K562 (cell line): ENCODE results near the gene INO80C. TPM values are rescaled to one million over a fixed set of nuclear protein-coding genes. Genes with fewer than 3 reads are reported as not detected.

Experiments
- ATAC-seq: fragments of 200-7000 bp; cut with Tn5 transposase; 3 replicates; pipeline ENCODE4 v1.9.1; 2020; ENCODE audit warnings: moderate library complexity
- BruUV-seq: library from RNA; stranded (reverse); fragments of 400-500 nt; replicated peaks from 2 replicates; lab custom pipeline; 2021; lab: Mats Ljungman, UMichigan
- CTCF ChIA-PET: fragments of 300-600 bp; formaldehyde crosslinking; extraction: SDS; loops from one replicate; lab custom pipeline; 2021; ENCODE audit warnings: low intra/inter-chr PET ratio; lab: Yijun Ruan, JAX
- POLR2A ChIA-PET: fragments of 300-600, 350-650 bp; sonication (Branson Sonifier 250); formaldehyde crosslinking; extraction: SDS; loops from one replicate; lab custom pipeline; 2021; ENCODE audit warnings: antibody characterized with exemption, inconsistent platforms; lab: Yijun Ruan, JAX
- DNase-seq, 4 experiments: peaks; one replicate each; pipeline versions ENCODE4 v3.0.0 to v3.0.0-alpha.2; 2011 to 2018; ENCODE audit warnings: low spot score in 3 of 4, mixed read lengths in 3 of 4; ENCODE audit errors: extremely low read depth in 1 of 4
- FAIRE-seq: peaks from 2 replicates; lab custom pipeline; 2011; peaks lifted over from hg19 to GRCh38; lab: Jason Lieb, UNC
- H2AFZ ChIP-seq: 2 replicates; pipeline ENCODE4 v1.6.0; 2011; ENCODE audit warnings: low read depth, low read length, control low read depth, inconsistent platforms
- H3K27ac ChIP-seq: fragments of 200-600 bp; 3 replicates; pipeline ENCODE4 v1.8.0; 2011; ENCODE audit warnings: low read depth, mild to moderate bottlenecking, control low read depth, inconsistent platforms, low read length, moderate library complexity, mixed read lengths; ENCODE audit errors: extremely low read depth
- H3K27me3 ChIP-seq, 2 experiments: fragments of 300-600 bp in 1 of 2; 2 replicates in 1 of 2; 3 replicates in 1 of 2; pipeline versions ENCODE4 v1.6.0 to v1.8.0; 2011; ENCODE audit warnings: inconsistent platforms in 2 of 2, low read length in 2 of 2, mild to moderate bottlenecking in 1 of 2, mixed read lengths in 1 of 2, moderate library complexity in 1 of 2; ENCODE audit not compliant: control insufficient read depth in 2 of 2, insufficient read depth in 2 of 2
- H3K36me3 ChIP-seq: fragments of 300-600 bp; 3 replicates; pipeline ENCODE4 v1.8.0; 2011; ENCODE audit warnings: mild to moderate bottlenecking, low read length, inconsistent platforms; ENCODE audit not compliant: control insufficient read depth, insufficient read depth
- H3K4me1 ChIP-seq, 2 experiments: fragments of 200-600 bp in 1 of 2; replicated peaks in 1 of 2; 2 replicates in 1 of 2; 3 replicates in 1 of 2; pipeline versions ENCODE4 v1.5.1 to v1.8.0; 2011; ENCODE audit warnings: inconsistent platforms in 2 of 2, low read length in 2 of 2, mild to moderate bottlenecking in 1 of 2, mixed read lengths in 1 of 2, moderate library complexity in 1 of 2; ENCODE audit not compliant: control insufficient read depth in 2 of 2, insufficient read depth in 2 of 2
- H3K4me2 ChIP-seq: 2 replicates; pipeline ENCODE4 v1.6.1; 2011; ENCODE audit warnings: low read length, control low read depth, inconsistent platforms, mixed read lengths; ENCODE audit not compliant: insufficient read depth
- H3K4me3 ChIP-seq: fragments of 200-600 bp; sonication (generic), shearing (Covaris generic); 2 replicates; pipeline ENCODE4 v1.5.1; 2016; ENCODE audit warnings: control low read depth, inconsistent platforms
- H3K79me2 ChIP-seq: fragments of 200-600 bp; 3 replicates; pipeline ENCODE4 v1.8.0; 2011; ENCODE audit warnings: low read length, inconsistent platforms; ENCODE audit not compliant: control insufficient read depth, insufficient read depth
- H3K9ac ChIP-seq, 2 experiments: 2 replicates each; pipeline versions ENCODE4 v1.6.0 to v1.6.1; 2011; ENCODE audit warnings: low read depth in 2 of 2, low read length in 2 of 2, control low read depth in 1 of 2, inconsistent platforms in 1 of 2, mild to moderate bottlenecking in 1 of 2, mixed read lengths in 1 of 2; ENCODE audit not compliant: insufficient read depth in 1 of 2
- H3K9me1 ChIP-seq: one replicate; pipeline ENCODE4 v1.6.0; 2011; ENCODE audit warnings: inconsistent platforms, mild to moderate bottlenecking, low read length, moderate library complexity; ENCODE audit not compliant: control insufficient read depth, insufficient read depth
- H3K9me3 ChIP-seq: replicated peaks from 2 replicates; pipeline ENCODE4 v1.5.1; 2011; ENCODE audit warnings: low read depth, low read length, inconsistent platforms; ENCODE audit not compliant: control insufficient read depth, insufficient read depth
- H4K20me1 ChIP-seq: replicated peaks from 2 replicates; pipeline ENCODE4 v1.6.1; 2011; ENCODE audit warnings: low read length, inconsistent platforms, mixed read lengths; ENCODE audit not compliant: control insufficient read depth, insufficient read depth
- CBX3 ChIP-seq, 2 experiments: IDR thresholded peaks; 1 replicate in 1 of 2; 2 replicates in 1 of 2; pipeline ENCODE4 v1.6.1; 2012; ENCODE audit warnings: inconsistent platforms in 2 of 2, low read length in 2 of 2, borderline replicate concordance in 1 of 2, control low read depth in 1 of 2
- CLOCK ChIP-seq: fragments of 250-450 bp; sonication (Bioruptor Pico); IDR thresholded peaks from 2 replicates; pipeline ENCODE4 v1.4.0; 2020; ENCODE audit warnings: mild to moderate bottlenecking, moderate library complexity, borderline replicate concordance
- E2F5 ChIP-seq: sonication (generic); formaldehyde crosslinking; IDR thresholded peaks from 2 replicates; pipeline ENCODE4 v1.8.0; 2022; ENCODE audit warnings: mild to moderate bottlenecking, missing genetic modification reagents
- KLF1 ChIP-seq: fragments of 450-650 bp; IDR thresholded peaks from 2 replicates; pipeline ENCODE4 v1.6.1; 2016; ENCODE audit warnings: missing genetic modification characterization, missing compliant biosample characterization
- KLF10 ChIP-seq: fragments of 250-450 bp; sonication (Bioruptor Pico); IDR thresholded peaks from 2 replicates; pipeline ENCODE4 v1.6.1; 2021; ENCODE audit warnings: matching md5 sums
- MAFK ChIP-seq: IDR thresholded peaks from 2 replicates; pipeline ENCODE4 v1.6.1; 2011; ENCODE audit warnings: low read length, improper control_type of control experiment
- MXD1 ChIP-seq: fragments of 250-450 bp; sonication (Bioruptor Pico); IDR thresholded peaks from 2 replicates; pipeline ENCODE4 v1.8.0; 2021; ENCODE audit warnings: borderline replicate concordance, mild to moderate bottlenecking, moderate library complexity; ENCODE audit not compliant: poor library complexity, severe bottlenecking
- NFYB ChIP-seq: IDR thresholded peaks from 2 replicates; pipeline ENCODE4 v1.6.1; 2011; ENCODE audit warnings: mild to moderate bottlenecking, moderate library complexity; ENCODE audit not compliant: insufficient read length; ENCODE audit errors: extremely low read depth
- NR2C2 ChIP-seq, 2 experiments: fragments of 200-800 bp in 1 of 2; sonication (Bioruptor generic) in 1 of 2; sonication (generic) in 1 of 2; formaldehyde crosslinking in 1 of 2; IDR thresholded peaks; 2 replicates each; pipeline versions ENCODE4 v1.6.1 to v1.8.0; 2016 to 2022; ENCODE audit warnings: mild to moderate bottlenecking in 1 of 2, missing compliant biosample characterization in 1 of 2, missing genetic modification characterization in 1 of 2, missing genetic modification reagents in 1 of 2
- PHF8 ChIP-seq: fragments of 200-600 bp; sonication (generic); IDR thresholded peaks from 2 replicates; pipeline ENCODE4 v1.6.1; 2012; ENCODE audit warnings: mixed run types, mild to moderate bottlenecking, inconsistent platforms, low read length, moderate library complexity, borderline replicate concordance
- RBM17 ChIP-seq: fragments of 200-400 bp; formaldehyde crosslinking; IDR thresholded peaks from 2 replicates; pipeline ENCODE4 v1.6.1; 2017; ENCODE audit warnings: low read depth, mild to moderate bottlenecking, low read length, borderline replicate concordance
- WGBS: fragments of 100-300 bp; shearing (Covaris generic); methylation state at CpG from one replicate; pipeline ENCODE4 v1.1.6; 2016; ENCODE audit warnings: low coverage, mixed read lengths; ENCODE audit not compliant: insufficient coverage; ENCODE audit errors: missing lambda C conversion rate; 5-methylcytosine and 5-hydroxymethylcytosine counted together
- in situ Hi-C: fragments of 300-500 bp; cut with MboI; formaldehyde crosslinking; loops from 4 replicates; pipeline ENCODE4 v1.15.0; 2018; ENCODE audit warnings: inconsistent platforms, mixed read lengths
- intact Hi-C: fragments of 100-400 bp; cut with micrococcal nuclease; formaldehyde crosslinking; loops from 2 replicates; pipeline ENCODE4 v1.14.2; 2022
- polyA plus RNA-seq, 8 experiments: library from polyadenylated mRNA; depleted of rRNA in 4 of 8; stranded (reverse) in 5 of 8; unstranded in 3 of 8; fragments of >200 nt; fragmentation: Nextera tagmentation in 2 of 8; fragmentation: Illumina TruSeq in 1 of 8; extraction: Ambion mirVana in 2 of 8; extraction: Trizol in 1 of 8; gene quantifications; 2 replicates each; pipeline versions ENCODE4 v1.2.1 to v1.2.3, GENCODE V29; 2011 to 2014; ENCODE audit warnings: inconsistent platforms in 1 of 8, missing spikeins in 1 of 8
- total RNA-seq, 7 experiments: library from RNA; depleted of rRNA in 6 of 7; stranded (reverse); fragments of >200 nt in 6 of 7; fragmentation: Illumina TruSeq in 2 of 7; extraction: Trizol in 2 of 7; gene quantifications; 2 replicates each; pipeline versions ENCODE4 v1.2.1 to v1.2.3, GENCODE V29; 2011 to 2021; ENCODE audit warnings: low replicate concordance in 1 of 7

Gene INO80C
- total and polyA plus RNA-seq, 9 of the 15 experiments (the other 6 are each of a cell fraction or from before 2014, with no cell fraction given) = 14.3 to 53.3 (median 46.6) TPM

- Histone ChIP-seq H3K27me3 (no peaks in the 10 kb centered on the region; a peak in 1 of 5 replicates), H3K9me3 (no peaks in the 10 kb centered on the region), H3K4me3 (no peak overlapping the region), H3K4me2 (no peak overlapping the region), H3K79me2 (no peaks in the 10 kb centered on the region), H3K9me1 (no peaks in the 10 kb centered on the region), H3K27ac (no peak overlapping the region), H3K4me1 (peaks cover 3 to 33% of the 10 kb centered on the region in 2 experiments), H3K9ac (no peak overlapping the region), H3K36me3 (no peaks in the 10 kb centered on the region), H4K20me1 (no peaks in the 10 kb centered on the region), H2AFZ (no peak overlapping the region)
- CTCF ChIA-PET = no interaction called here
- intact Hi-C loops = no loop called here
- ATAC-seq (no peak), FAIRE-seq (no peak), DNase-seq (no peak)
- in situ Hi-C loops = no loop called here
- POLR2A ChIA-PET = no interaction called here
- TF ChIP-seq PHF8 = no peak
- no peak for TF ChIP-seq NR2C2 (CRISPR knock-in tag; IDR thresholded peaks at IDR 0.05)
- TF ChIP-seq NR2C2 (tag; IDR thresholded peaks at IDR 0.05) = peak; percentile 30; the same call in 1 of the 2 replicates
- no TSS peak for BruUV-seq
- WGBS = 53% methylated on average over 4 of the region's 4 CpGs
These were observed 7.2 kb upstream of the INO80C start for GRCh38 chr18:35504996-35505395.

GRCh38 chr18:35502052-35502451 is 4.3 kb upstream of the INO80C start:
- no peak for ATAC-seq
- Histone ChIP-seq H3K9me1 (no peaks in the 10 kb centered on the region), H3K4me3 (no peak overlapping the region), H4K20me1 (no peaks in the 10 kb centered on the region), H3K27me3 (no peaks in the 10 kb centered on the region; a peak in 1 of 5 replicates), H3K36me3 (no peaks in the 10 kb centered on the region), H3K79me2 (peaks cover 3% of the 10 kb centered on the region; the same call in 2 of the 3 replicates), H3K4me2 (no peak overlapping the region), H3K27ac (no peak overlapping the region), H2AFZ (peak overlapping the region; percentile 56; the same call in 1 of the 2 replicates), H3K9me3 (no peaks in the 10 kb centered on the region), H3K9ac (no peak overlapping the region), H3K4me1 (peaks cover 8 to 24% of the 10 kb centered on the region in 2 experiments)
- BruUV-seq = no TSS peak
- DNase-seq = no peak
- ChIA-PET CTCF (no interaction called here), POLR2A (interaction anchor here (1.4 kb wide), 1 partner anchor 16 kb away, joined by 4 read pairs; no protein-coding TSS in a partner anchor)
- intact Hi-C loops (no loop called here), in situ Hi-C loops (no loop called here)
- FAIRE-seq = no peak
- 44% methylated on average over 3 of the region's 3 CpGs for WGBS
- TF ChIP-seq MAFK (peak; percentile 39; the same call in 1 of the 2 replicates), RBM17 (no peak), NFYB (no peak), E2F5 (CRISPR knock-in tag) (no peak), MXD1 (CRISPR knock-in tag) (no peak), CBX3 (IDR thresholded peaks at IDR 0.05; ENCODE audit: borderline replicate concordance in 1 of 2, low read length in 2 of 2) (no peak), KLF1 (no peak), CLOCK (CRISPR knock-in tag) (no peak), KLF10 (CRISPR knock-in tag) (no peak)
